GM12873 (cell line): Measurements from ENCODE around the gene OTOGL.

Experiments
- CTCF ChIP-seq: IDR thresholded peaks from 2 replicates; pipeline ENCODE4 v1.5.1; 2012; ENCODE audit warnings: low read depth, mild to moderate bottlenecking, moderate library complexity, low read length, control low read depth; ENCODE audit not compliant: insufficient read depth; ENCODE audit errors: missing control alignments

OTOGL gene

GRCh38 chr12:80157645-80158044 lies 58.3 kb downstream of the OTOGL start:
- TF ChIP-seq CTCF, result no peak

DNA sequence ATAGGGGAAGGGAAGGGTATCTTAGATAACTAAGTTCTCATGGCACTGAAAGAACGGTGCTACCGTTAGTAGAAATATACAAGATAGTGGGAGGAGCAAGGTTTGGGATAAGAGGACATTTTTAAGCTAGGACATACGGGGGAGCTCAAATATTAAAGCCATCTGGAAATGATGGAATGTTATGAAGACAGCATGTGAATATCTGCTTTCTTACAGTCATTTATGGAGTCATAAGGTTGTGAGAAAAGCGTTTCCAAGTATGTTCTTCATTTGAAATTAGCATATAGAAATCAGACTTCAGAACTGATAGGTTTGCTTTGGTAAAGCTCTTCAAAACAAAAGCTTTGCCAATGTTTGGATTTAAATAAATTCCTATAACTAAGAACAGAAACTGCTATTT lies 62.3 kb downstream of the OTOGL start:
- TF ChIP-seq CTCF, result no peak

DNA sequence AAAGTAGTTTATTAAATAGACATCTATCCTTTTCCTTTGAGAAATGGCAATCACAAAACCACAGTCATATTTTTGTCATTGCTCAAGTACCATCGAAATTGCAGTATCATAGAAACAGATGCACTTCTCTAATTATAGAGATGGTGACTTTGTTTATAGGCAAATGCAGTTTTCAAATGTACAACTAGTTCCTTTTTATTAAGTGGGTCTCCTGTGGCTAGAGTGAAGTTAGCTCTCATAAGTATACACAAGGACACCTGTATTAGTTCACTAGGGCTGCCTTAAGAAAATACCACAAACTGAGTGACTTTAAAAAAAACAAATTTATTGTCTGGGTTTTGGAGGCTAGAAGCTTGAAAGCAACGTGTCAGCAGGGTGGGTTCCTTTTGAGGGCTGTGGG lies 62.8 kb downstream of the OTOGL start:
- no peak for TF ChIP-seq CTCF

DNA sequence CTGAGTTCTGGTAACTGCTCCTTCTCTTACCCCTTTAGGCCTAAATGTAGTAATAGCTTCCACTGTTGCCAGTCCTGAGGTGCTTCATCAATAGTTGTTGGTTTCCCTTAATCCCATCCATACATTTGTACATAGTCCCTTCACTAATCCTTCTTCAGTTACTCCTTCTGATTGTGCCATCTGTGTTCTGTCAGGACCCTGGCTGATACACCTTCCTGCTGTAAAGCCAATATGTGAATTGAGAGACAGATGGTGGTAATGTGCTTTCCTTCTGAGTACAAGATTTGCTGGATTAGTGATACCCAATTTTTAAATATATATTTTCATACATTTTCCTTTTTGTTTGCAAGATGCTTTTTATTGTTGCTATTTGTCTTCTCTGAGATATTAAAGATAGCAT lies 66.4 kb downstream of the OTOGL start:
- no peak for TF ChIP-seq CTCF

DNA sequence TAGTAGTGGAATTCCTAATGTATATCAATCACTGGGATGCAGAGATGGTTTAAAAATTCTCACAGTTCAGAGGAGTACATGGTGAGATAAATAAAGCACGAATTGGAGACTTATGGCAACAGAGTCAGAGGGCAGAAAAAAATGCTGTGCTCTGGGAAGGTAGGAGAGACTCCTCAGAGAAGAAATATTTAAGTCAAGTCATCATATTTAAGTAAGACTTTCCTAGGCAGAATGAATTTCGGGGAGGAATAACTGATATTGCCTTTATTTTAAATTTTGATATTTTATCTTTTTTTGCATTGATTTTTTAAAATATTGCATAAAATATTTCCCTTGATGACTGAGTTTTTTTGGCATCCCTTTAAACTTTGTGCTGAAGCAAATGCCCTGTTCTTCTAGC lies 67.4 kb downstream of the OTOGL start:
- no peak for TF ChIP-seq CTCF

- TF ChIP-seq CTCF, result no peak
Observed at GRCh38 chr12:80168936-80169335, 69.6 kb downstream of the OTOGL start.

DNA sequence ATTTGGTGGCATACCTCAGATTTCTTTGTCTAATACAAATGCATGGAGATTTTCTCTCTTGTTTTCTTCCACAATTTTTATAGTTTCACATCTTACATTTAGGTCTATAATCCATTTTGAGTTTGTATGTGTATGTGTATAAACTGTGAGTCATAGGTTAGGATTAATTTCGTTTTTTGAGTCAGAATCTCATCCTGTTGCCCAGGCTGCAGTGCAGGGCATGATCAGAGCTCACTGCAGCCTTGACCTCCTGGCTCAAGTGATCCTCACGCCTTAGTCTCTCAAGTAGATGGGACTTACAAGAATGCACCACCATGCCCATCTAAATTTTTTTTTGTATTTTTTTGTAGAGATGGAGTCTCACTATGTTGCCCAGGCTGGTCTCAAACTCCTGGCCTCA lies 71.6 kb downstream of the OTOGL start:
- TF ChIP-seq CTCF, result no peak
